Hippocampal formation (tissue), 2 donors: ENCODE data around the gene SULF2.
A peak's percentile ranks its signal among the peaks of the same experiment; 100 is the strongest.
"Not testable (repeated sequence)": the region's sequence is repeated elsewhere in the genome, so short reads cannot be mapped to it uniquely, and the experiment has no call there.

Experiments
- DNase-seq, 2 donors: peaks; one replicate each; lab custom pipeline; 2025; lab: John Stamatoyannopoulos, UW

Gene SULF2

GRCh38 chr20:47804972-47805371 lies 19.7 kb upstream of the SULF2 start:
- DNase-seq = not testable (repeated sequence)

GRCh38 chr20:47804224-47804825 lies 19.0 kb upstream of the SULF2 start:
- DNase-seq = not testable (repeated sequence)

GRCh38 chr20:47802975-47803374 lies 17.7 kb upstream of the SULF2 start:
- no peak for DNase-seq

- DNase-seq = no peak
These were observed 17.1 kb upstream of the SULF2 start for GRCh38 chr20:47802226-47802920.

- DNase-seq = no peak
These were observed 16.5 kb upstream of the SULF2 start for GRCh38 chr20:47801759-47802158.

- no peak for DNase-seq
These were observed 15.8 kb upstream of the SULF2 start for GRCh38 chr20:47801079-47801478.

- no peak for DNase-seq
These were observed 15.3 kb upstream of the SULF2 start for GRCh38 chr20:47800623-47801022.

GRCh38 chr20:47799116-47799715 lies 13.9 kb upstream of the SULF2 start:
- no peak for DNase-seq

- no peak for DNase-seq
These were observed 11.7 kb upstream of the SULF2 start for GRCh38 chr20:47796971-47797370.

- no peak for DNase-seq
These were observed 10.1 kb upstream of the SULF2 start for GRCh38 chr20:47795214-47795907.

GRCh38 chr20:47794264-47794663 lies 9.0 kb upstream of the SULF2 start:
- not testable (repeated sequence) for DNase-seq

GRCh38 chr20:47792021-47792618 lies 6.8 kb upstream of the SULF2 start:
- DNase-seq = no peak

- DNase-seq = no peak
These were observed 5.9 kb upstream of the SULF2 start for GRCh38 chr20:47791084-47791599.

- no peak for DNase-seq
These were observed 5.3 kb upstream of the SULF2 start for GRCh38 chr20:47790580-47790965.

- DNase-seq = no peak
These were observed 4.7 kb upstream of the SULF2 start for GRCh38 chr20:47789764-47790579.

- no peak for DNase-seq
These were observed 3.9 kb upstream of the SULF2 start for GRCh38 chr20:47789081-47789763.

GRCh38 chr20:47788741-47789080 lies 3.4 kb upstream of the SULF2 start:
- DNase-seq = no peak

GRCh38 chr20:47786765-47787107 lies 1.5 kb upstream of the SULF2 start:
- no peak for DNase-seq

- peak; percentile 65 to 73 for DNase-seq
These were observed 828 bp upstream of the SULF2 start for GRCh38 chr20:47785854-47786764.
